IPS-15b (cell line): ENCODE measurements around the gene WDR59.
"Not testable (repeated sequence)": the region's sequence is repeated elsewhere in the genome, so short reads cannot be mapped to it uniquely, and the experiment has no call there.

Experiments
- H3K27me3 ChIP-seq: one replicate; pipeline ENCODE4 v1.6.1; 2013; ENCODE audit warnings: low read length; ENCODE audit not compliant: control insufficient read depth, insufficient read depth
- H3K36me3 ChIP-seq: one replicate; pipeline ENCODE4 v1.6.1; 2013; ENCODE audit warnings: low read length; ENCODE audit not compliant: control insufficient read depth, insufficient read depth
- H3K4me1 ChIP-seq: one replicate; pipeline ENCODE4 v1.6.1; 2013; ENCODE audit warnings: mild to moderate bottlenecking, low read length; ENCODE audit not compliant: control insufficient read depth, insufficient read depth
- H3K4me3 ChIP-seq: one replicate; pipeline ENCODE4 v1.5.1; 2013; ENCODE audit warnings: low read depth, low read length
- H3K9ac ChIP-seq: one replicate; pipeline ENCODE4 v1.6.1; 2013; ENCODE audit warnings: low read depth, mild to moderate bottlenecking, low read length
- H3K9me3 ChIP-seq: one replicate; pipeline ENCODE4 v1.6.1; 2013; ENCODE audit warnings: mild to moderate bottlenecking, low read length; ENCODE audit not compliant: control insufficient read depth, insufficient read depth

WDR59 gene

DNA sequence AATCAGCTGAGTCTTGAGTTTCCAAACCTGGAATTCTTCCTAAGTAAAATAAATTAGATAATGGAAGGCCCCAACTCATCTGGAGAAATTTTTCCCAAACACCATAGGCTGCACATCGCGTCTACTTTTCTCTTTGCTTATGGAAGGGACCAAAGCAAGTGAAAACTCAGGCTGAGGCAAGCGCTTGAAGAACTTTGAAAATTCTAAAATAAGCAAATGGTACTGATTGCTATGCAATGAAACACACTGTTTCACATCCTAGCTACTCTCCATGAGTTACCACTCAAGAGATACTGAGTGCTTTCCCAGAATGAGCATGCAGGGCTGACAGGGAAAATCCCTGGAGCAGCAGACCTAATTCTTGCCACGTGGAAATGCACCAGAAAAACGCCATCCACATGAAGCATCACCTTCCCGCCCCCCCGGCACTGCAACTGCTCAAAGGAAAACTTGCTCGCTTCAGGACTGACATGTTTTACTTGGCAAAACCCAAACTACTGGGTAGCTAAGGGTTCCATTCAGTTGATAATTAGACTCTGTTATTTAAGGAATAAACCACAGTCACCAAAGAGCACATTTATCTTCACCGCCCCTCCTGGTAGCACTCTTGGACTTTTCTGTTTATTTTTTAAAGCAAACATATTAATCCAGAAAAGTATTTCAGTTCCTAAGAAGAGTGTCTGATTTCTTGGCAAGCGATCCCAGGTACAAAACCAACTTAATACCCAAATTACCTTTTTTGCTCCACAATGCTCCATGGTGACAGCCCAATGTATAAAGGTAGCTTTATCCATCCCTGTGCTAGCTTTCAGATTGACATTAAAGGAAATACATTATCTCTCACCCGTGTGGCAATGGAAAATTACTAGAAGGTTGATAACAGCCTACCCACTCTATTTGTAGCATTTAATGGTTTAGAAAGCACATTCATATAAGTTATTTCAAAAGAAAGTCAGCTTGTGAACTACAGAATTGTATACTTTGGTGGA is 62.5 kb downstream of the WDR59 start:
- no peaks in the 10 kb centered on the region for H3K27me3 ChIP-seq
- no peaks in the 10 kb centered on the region for H3K9me3 ChIP-seq
- no peak overlapping the region for H3K4me3 ChIP-seq
- H3K36me3 ChIP-seq = peaks cover 5% of the 10 kb centered on the region
- H3K9ac ChIP-seq = no peak overlapping the region
- H3K4me1 ChIP-seq = no peaks in the 10 kb centered on the region

DNA sequence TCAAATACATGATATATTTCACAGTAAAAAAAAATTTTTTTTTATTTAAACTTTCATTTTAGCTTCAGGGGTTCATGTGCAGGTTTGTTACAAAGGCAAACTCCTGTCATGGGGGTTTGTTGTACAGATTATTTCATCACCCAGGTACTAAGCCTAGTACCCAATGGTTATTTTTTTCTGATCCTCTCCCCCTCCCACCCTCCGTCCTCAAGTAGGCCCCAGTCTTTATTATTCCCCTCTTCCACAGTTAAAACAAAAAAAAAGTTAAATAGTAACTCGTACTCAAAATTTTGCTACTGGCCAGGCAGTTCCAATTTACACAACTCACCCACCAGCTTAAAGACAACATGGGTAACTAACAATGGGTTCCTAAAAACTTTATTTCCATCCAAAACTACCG is 63.9 kb downstream of the WDR59 start:
- no peaks in the 10 kb centered on the region for H3K9me3 ChIP-seq
- H3K4me1 ChIP-seq = no peaks in the 10 kb centered on the region
- H3K36me3 ChIP-seq = peaks cover 8% of the 10 kb centered on the region
- H3K9ac ChIP-seq = no peak overlapping the region
- H3K27me3 ChIP-seq = no peaks in the 10 kb centered on the region
- no peak overlapping the region for H3K4me3 ChIP-seq

DNA sequence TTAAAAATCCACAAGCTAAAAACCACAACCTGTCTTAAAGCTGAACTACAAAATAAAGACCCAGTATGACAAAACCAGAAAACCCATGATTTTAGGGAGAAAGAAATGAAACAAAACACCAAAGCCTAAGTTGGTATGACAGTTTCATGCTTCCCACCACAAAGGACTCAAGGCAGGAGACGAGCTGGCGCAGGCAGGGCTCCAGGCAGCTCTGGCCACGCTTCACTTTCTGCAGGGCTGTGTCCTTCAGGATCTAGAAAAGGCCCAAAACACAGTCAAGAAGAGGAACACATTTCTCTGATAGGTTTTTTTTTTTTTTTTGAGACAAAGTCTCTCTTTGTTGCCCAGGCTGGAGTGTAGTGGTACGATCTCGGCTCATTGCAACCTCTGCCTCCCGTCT is 75.3 kb downstream of the WDR59 start:
- Histone ChIP-seq H3K27me3 (no peaks in the 10 kb centered on the region), H3K4me1 (no peaks in the 10 kb centered on the region), H3K9me3 (no peaks in the 10 kb centered on the region), H3K36me3 (peaks cover 46% of the 10 kb centered on the region), H3K9ac (no peak overlapping the region), H3K4me3 (no peak overlapping the region)

DNA sequence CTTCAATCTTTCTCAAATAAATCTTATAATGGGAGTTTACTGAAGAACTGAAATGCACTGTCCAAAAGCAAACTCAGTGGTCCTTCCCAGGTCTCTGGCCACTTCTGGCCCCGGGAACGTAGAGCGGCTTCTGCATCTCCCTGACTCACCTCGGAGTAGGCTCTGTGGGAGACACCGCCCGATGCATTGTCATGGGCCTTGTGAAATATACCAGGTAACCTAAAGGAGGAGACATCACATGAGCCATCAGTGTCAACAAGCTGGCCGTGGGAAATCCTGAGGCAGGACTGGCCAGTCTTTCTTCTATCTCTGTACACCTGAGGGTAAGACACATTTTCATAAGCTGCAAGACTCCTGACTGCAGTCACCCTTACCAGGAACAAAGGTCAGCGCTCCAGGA is 76.2 kb downstream of the WDR59 start:
- not testable (repeated sequence) for H3K27me3 ChIP-seq, H3K9ac ChIP-seq, H3K4me1 ChIP-seq, H3K9me3 ChIP-seq, H3K4me3 ChIP-seq
- H3K36me3 ChIP-seq = peaks cover 37% of the 10 kb centered on the region

- H3K4me1 ChIP-seq = peaks cover under 1% of the 10 kb centered on the region
- peaks cover 9% of the 10 kb centered on the region for H3K36me3 ChIP-seq
- no peak overlapping the region for H3K4me3 ChIP-seq
These were observed 80.8 kb downstream of the WDR59 start for GRCh38 chr16:74903901-74904678.

GRCh38 chr16:74903120-74903519 is 81.8 kb downstream of the WDR59 start:
- H3K9me3 ChIP-seq = no peaks in the 10 kb centered on the region
- H3K27me3 ChIP-seq = no peaks in the 10 kb centered on the region
- H3K4me1 ChIP-seq = peaks cover 5% of the 10 kb centered on the region
- peaks cover 5% of the 10 kb centered on the region for H3K36me3 ChIP-seq
- H3K4me3 ChIP-seq = no peak overlapping the region
- H3K9ac ChIP-seq = no peak overlapping the region

More at GRCh38 chr16:74903901-74904678, 80.8 kb downstream of the WDR59 start:
- no peak overlapping the region for H3K9ac ChIP-seq
- H3K9me3 ChIP-seq = no peaks in the 10 kb centered on the region
- H3K27me3 ChIP-seq = no peaks in the 10 kb centered on the region

DNA sequence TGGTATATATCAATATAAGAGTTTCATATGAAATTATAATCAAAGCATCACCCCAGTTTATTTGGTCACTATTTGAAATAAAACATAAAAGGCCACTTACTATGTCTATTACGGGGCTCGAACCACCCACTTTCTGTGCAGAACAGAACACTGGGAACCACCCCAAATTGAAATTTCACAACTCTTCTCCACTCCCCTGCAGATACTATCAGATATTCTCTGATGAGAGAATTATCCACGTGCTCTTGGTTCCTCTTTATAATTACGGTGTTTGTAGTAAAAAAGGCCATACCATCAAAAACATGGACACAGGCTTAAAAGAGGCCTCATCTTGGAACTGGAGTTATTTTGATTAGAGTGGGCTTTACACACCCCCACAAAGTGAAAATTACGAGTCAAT is 82.8 kb downstream of the WDR59 start:
- peaks cover 5% of the 10 kb centered on the region for H3K36me3 ChIP-seq
- peaks cover 5% of the 10 kb centered on the region for H3K4me1 ChIP-seq
- H3K27me3 ChIP-seq = no peaks in the 10 kb centered on the region
- no peak overlapping the region for H3K4me3 ChIP-seq
- no peak overlapping the region for H3K9ac ChIP-seq
- H3K9me3 ChIP-seq = no peaks in the 10 kb centered on the region

GRCh38 chr16:74901606-74902005 is 83.3 kb downstream of the WDR59 start:
- Histone ChIP-seq H3K9ac (no peak overlapping the region), H3K4me1 (peaks cover 5% of the 10 kb centered on the region), H3K36me3 (peaks cover 5% of the 10 kb centered on the region), H3K4me3 (no peak overlapping the region), H3K9me3 (no peaks in the 10 kb centered on the region), H3K27me3 (no peaks in the 10 kb centered on the region)

DNA sequence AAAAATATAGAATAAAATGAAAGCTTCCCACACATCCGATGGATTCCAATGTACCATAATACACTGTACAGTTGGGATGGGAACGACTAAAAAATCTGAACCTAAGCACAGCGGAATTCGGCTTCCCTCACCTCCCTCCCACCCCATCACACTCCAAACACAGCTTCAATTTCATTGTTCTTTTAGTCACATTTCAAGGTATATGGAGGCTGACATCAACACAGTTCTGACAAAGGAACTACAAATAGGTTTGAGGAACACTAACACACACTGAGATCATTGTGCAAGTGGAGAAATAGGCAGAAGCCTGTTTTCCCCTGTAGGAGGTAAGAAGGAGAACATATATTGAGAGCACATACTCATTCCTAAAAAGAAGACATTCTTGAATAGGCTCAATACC is 85.1 kb downstream of the WDR59 start:
- H3K36me3 ChIP-seq = peaks cover 5% of the 10 kb centered on the region
- H3K27me3 ChIP-seq = no peaks in the 10 kb centered on the region

DNA sequence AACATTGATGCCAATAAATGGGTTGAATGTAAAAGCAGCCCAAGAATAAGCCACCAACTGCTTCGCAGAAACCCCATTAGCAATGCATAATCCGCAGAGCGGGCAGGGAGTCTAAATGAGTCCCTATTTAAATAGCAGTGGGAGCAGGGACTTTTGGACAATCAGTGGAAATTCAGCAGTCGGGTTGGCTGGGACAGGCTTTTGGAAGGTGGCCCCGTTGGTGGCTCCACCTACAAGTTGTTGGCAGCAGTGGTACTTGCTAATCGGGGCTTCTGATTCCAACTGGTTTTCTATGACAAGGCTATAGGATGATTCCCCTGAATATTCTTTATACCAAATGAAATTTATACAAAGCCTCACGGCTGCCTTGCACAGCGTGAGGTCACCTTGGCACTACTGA is 86.3 kb downstream of the WDR59 start:
- Histone ChIP-seq H3K36me3 (peaks cover 5% of the 10 kb centered on the region), H3K4me3 (no peak overlapping the region), H3K4me1 (peaks cover 5% of the 10 kb centered on the region), H3K9ac (no peak overlapping the region), H3K27me3 (no peaks in the 10 kb centered on the region), H3K9me3 (no peaks in the 10 kb centered on the region)

More for the DNA sequence above, 85.1 kb downstream of the WDR59 start:
- Histone ChIP-seq H3K4me1 (peaks cover 5% of the 10 kb centered on the region), H3K4me3 (no peak overlapping the region), H3K9ac (no peak overlapping the region), H3K9me3 (no peaks in the 10 kb centered on the region)

DNA sequence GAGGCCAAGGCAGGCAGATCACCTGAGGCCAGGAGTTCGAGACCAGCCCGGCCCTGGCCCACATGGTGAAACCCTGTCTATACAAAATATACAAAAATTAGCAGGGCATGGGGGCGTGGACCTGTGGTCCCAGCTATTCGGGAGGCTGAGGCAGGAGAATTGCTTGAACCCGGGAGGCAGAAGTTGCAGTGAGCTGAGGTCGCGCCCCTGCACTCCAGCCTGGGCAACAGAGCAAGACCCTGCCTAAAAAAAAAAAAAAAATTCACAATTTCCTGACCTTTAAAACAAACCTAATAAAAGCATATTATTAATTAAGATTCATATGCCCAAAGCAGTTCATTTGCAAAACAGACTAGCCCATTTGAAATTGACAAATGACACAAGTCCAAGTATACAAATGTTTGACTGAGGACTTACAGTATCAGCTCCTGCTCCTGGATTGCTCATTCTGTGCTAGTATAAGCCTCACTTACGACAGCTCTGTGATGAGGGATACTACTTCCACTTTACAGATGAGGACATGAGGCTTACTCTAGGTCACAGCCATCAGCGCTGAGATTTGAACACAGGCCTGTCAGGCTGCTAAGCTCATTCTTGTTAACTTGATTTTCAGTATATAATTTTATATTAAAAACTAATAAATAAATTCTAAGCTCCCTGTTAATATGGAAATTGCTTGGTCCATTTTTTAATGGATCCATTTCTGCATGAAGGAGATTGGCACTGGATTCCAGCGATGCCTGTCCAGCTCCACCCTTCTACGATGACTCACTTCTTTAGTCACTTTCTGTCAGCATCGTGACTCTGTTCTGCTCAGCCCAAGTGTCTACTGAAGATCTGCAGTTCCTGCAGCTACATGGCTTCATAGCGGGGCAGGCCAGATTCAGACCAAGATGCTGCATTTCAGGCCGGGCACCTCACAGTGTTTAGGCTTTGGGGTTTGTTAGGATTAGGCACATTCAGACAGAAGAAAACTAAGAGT is 88.2 kb downstream of the WDR59 start:
- H3K9me3 ChIP-seq = no peaks in the 10 kb centered on the region
- H3K36me3 ChIP-seq = peaks cover 12% of the 10 kb centered on the region
- H3K4me1 ChIP-seq = peaks cover 5% of the 10 kb centered on the region
- no peaks in the 10 kb centered on the region for H3K27me3 ChIP-seq
- no peak overlapping the region for H3K4me3 ChIP-seq
- no peak overlapping the region for H3K9ac ChIP-seq
